Panc1 (cell line): Measurements from ENCODE around the gene ABCA7.

Experiments used
- CTCF ChIP-seq: fragments of 450-650 bp; IDR thresholded peaks from 2 replicates; pipeline ENCODE4 v1.5.1; 2017; ENCODE audit warnings: mild to moderate bottlenecking
- POLR2AphosphoS5 ChIP-seq: IDR thresholded peaks from 2 replicates; pipeline ENCODE4 v1.6.1; 2012; ENCODE audit warnings: mild to moderate bottlenecking, low read depth, low read length, moderate library complexity
- REST ChIP-seq, 2 experiments: IDR thresholded peaks; 2 replicates each; pipeline ENCODE4 v1.6.1; 2011 to 2012; ENCODE audit warnings: low read depth in 2 of 2, control low read depth in 1 of 2, low read length in 1 of 2, mild to moderate bottlenecking in 1 of 2, moderate library complexity in 1 of 2; ENCODE audit not compliant: insufficient read depth in 1 of 2
- SIN3A ChIP-seq: IDR thresholded peaks from 2 replicates; pipeline ENCODE4 v1.6.1; 2012; ENCODE audit warnings: low read depth, mild to moderate bottlenecking, low read length, moderate library complexity, borderline replicate concordance; ENCODE audit not compliant: insufficient read depth
- TCF7L2 ChIP-seq: IDR thresholded peaks from 2 replicates; pipeline ENCODE4 v1.6.1; 2011; ENCODE audit warnings: mild to moderate bottlenecking, low read depth, low read length, inconsistent platforms

GRCh38 chr19:1061987-1062386 lies 22.1 kb downstream of the ABCA7 start:
- TF ChIP-seq POLR2AphosphoS5 (no peak), CTCF (no peak), REST (IDR thresholded peaks at IDR 0.05; ENCODE audit: insufficient read depth in 1 of 2, low read depth in 2 of 2, low read length in 1 of 2) (no peak), SIN3A (no peak), TCF7L2 (no peak)
